Ascending aorta (tissue), 2 donors: Measurements from ENCODE around the gene ATP1B4. TPM values are rescaled to one million over a fixed set of nuclear protein-coding genes. Genes with fewer than 3 reads are reported as not detected.

ENCODE experiments used
- DNase-seq, 2 donors: peaks; one replicate each; pipeline ENCODE4 v3.0.0-alpha.2; 2019; ENCODE audit warnings: low spot score in 2 of 2
- H3K27ac ChIP-seq, 2 donors: fragments of 200-600 bp; sonication (generic); one replicate each; pipeline ENCODE4 v1.5.1; 2016 to 2017; ENCODE audit warnings: mild to moderate bottlenecking in 1 of 2
- H3K27me3 ChIP-seq: fragments of 200-600 bp; sonication (generic); one replicate; pipeline ENCODE4 v1.5.1; 2017
- H3K36me3 ChIP-seq, 2 donors: fragments of 200-600 bp; sonication (generic); one replicate each; pipeline ENCODE4 v1.5.1; 2016
- H3K4me1 ChIP-seq, 2 donors: fragments of 200-600 bp; sonication (generic); one replicate each; pipeline ENCODE4 v1.5.1; 2016 to 2017; ENCODE audit warnings: mild to moderate bottlenecking in 1 of 2
- H3K4me3 ChIP-seq, 2 donors: fragments of 200-600 bp; sonication (generic); one replicate each; pipeline ENCODE4 v1.5.1; 2016 to 2017; ENCODE audit warnings: mild to moderate bottlenecking in 1 of 2
- H3K9me3 ChIP-seq, 2 donors: fragments of 200-600 bp; sonication (generic); one replicate each; pipeline ENCODE4 v1.5.1; 2016
- CTCF ChIP-seq, 3 experiments: fragments of 200-600 bp in 2 of 3; fragments of 450-650 bp in 1 of 3; sonication (generic) in 2 of 3; IDR thresholded peaks; one replicate each; pipeline ENCODE4 v1.5.1; 2016 to 2019; ENCODE audit warnings: antibody characterized with exemption in 3 of 3, mild to moderate bottlenecking in 1 of 3, moderate library complexity in 1 of 3
- intact Hi-C: fragments of 100-400 bp; cut with DNase I; formaldehyde crosslinking; loops from one replicate; pipeline ENCODE4 v1.15.1; 2023
- total RNA-seq: library from RNA; depleted of rRNA; stranded (reverse); fragments of >200 nt; gene quantifications from one replicate; pipeline ENCODE4 v1.1.0, GENCODE V29; 2016

The ATP1B4 gene
- total RNA-seq, 1 donor from 2014 or later, result not detected

GRCh38 chrX:120429776-120430540, 68.1 kb downstream of the ATP1B4 start:
- H3K9me3 ChIP-seq, result no peaks in the 10 kb centered on the region
- no peaks in the 10 kb centered on the region for H3K27me3 ChIP-seq
- TF ChIP-seq CTCF (IDR thresholded peaks at IDR 0.05), result no peak
- no peak for DNase-seq
- no peaks in the 10 kb centered on the region for H3K4me1 ChIP-seq
- no peaks in the 10 kb centered on the region for H3K36me3 ChIP-seq
- H3K4me3 ChIP-seq, result no peak overlapping the region
- intact Hi-C loops, result no loop called here
- H3K27ac ChIP-seq, result no peak overlapping the region

Other genes starting within 250 kb of the ATP1B4 start
- gene RHOXF1, start 246.2 kb upstream of the ATP1B4 start, total RNA-seq, result not detected
- gene RHOXF2, start 203.5 kb upstream of the ATP1B4 start, total RNA-seq, result not detected
- gene ZBTB33, start 111.3 kb upstream of the ATP1B4 start, total RNA-seq, result 3.6 TPM
- gene TMEM255A, start 50.6 kb upstream of the ATP1B4 start, total RNA-seq, result not detected
- 60.1 TPM for gene LAMP2, start 107.2 kb downstream of the ATP1B4 start, total RNA-seq
- gene CUL4B, start 198.9 kb downstream of the ATP1B4 start, total RNA-seq, result 22.7 TPM
- gene MCTS1, start 242.0 kb downstream of the ATP1B4 start, total RNA-seq, result not detected